Measurements from ENCODE around the gene AGMAT. TPM values are rescaled to one million over a fixed set of nuclear protein-coding genes. Genes with fewer than 3 reads are reported as not detected.

The AGMAT gene
- total and polyA plus RNA-seq, 2 donors from 2014 or later: 6.2 to 119 TPM

GRCh38 chr1:15624133-15624714 lies 39.4 kb upstream of the AGMAT start:
- Histone ChIP-seq H3K27me3 (ENCODE audit: control insufficient read depth, insufficient read depth, low read length) (no peaks in the 10 kb centered on the region), H3K27ac (ENCODE audit: low read depth in 2 of 2, low read length in 2 of 2) (no peak overlapping the region), H3K4me1 (ENCODE audit: control insufficient read depth in 2 of 3, insufficient read depth in 2 of 3, low read depth in 1 of 3, low read length in 3 of 3) (peaks cover 2 to 31% (median 14%) of the 10 kb centered on the region in 3 donors), H3K36me3 (ENCODE audit: control insufficient read depth in 2 of 3, insufficient read depth in 3 of 3, low read length in 3 of 3) (peaks cover 0 to 21% (median 7%) of the 10 kb centered on the region in 3 donors), H3K9ac (ENCODE audit: low read length in 3 of 3) (no peak overlapping the region), H3K4me3 (ENCODE audit: low read length in 3 of 3) (no peak overlapping the region), H3K9me3 (ENCODE audit: control insufficient read depth in 2 of 3, insufficient read depth in 1 of 3, low read length in 3 of 3) (no peaks in the 10 kb centered on the region)
- intact Hi-C loops (cut with DNase I): no loop called here
- TF ChIP-seq CTCF (IDR thresholded peaks at IDR 0.05; ENCODE audit: borderline replicate concordance, extremely low read depth, insufficient read depth): no peak
- no peak for DNase-seq
- no peak for FAIRE-seq

GRCh38 chr1:15623435-15623834 lies 38.6 kb upstream of the AGMAT start:
- H3K9ac ChIP-seq (ENCODE audit: low read length in 3 of 3): no peak overlapping the region
- H3K9me3 ChIP-seq (ENCODE audit: control insufficient read depth in 2 of 3, insufficient read depth in 1 of 3, low read length in 3 of 3): no peaks in the 10 kb centered on the region
- DNase-seq: no peak
- H3K27me3 ChIP-seq (ENCODE audit: control insufficient read depth, insufficient read depth, low read length): no peaks in the 10 kb centered on the region
- no peak for FAIRE-seq
- H3K4me1 ChIP-seq (ENCODE audit: control insufficient read depth in 2 of 3, insufficient read depth in 2 of 3, low read depth in 1 of 3, low read length in 3 of 3): peaks cover 2 to 31% (median 14%) of the 10 kb centered on the region in 3 donors
- peaks cover 0 to 15% (median 2%) of the 10 kb centered on the region in 3 donors for H3K36me3 ChIP-seq (ENCODE audit: control insufficient read depth in 2 of 3, insufficient read depth in 3 of 3, low read length in 3 of 3)
- no peak for TF ChIP-seq CTCF (IDR thresholded peaks at IDR 0.05; ENCODE audit: borderline replicate concordance, extremely low read depth, insufficient read depth)
- no peak overlapping the region for H3K27ac ChIP-seq (ENCODE audit: low read depth in 2 of 2, low read length in 2 of 2)
- intact Hi-C loops (cut with DNase I): no loop called here
- H3K4me3 ChIP-seq (ENCODE audit: low read length in 3 of 3): no peak overlapping the region

GRCh38 chr1:15622712-15623373 lies 38.0 kb upstream of the AGMAT start:
- intact Hi-C loops (cut with DNase I): no loop called here
- no peak for FAIRE-seq
- Histone ChIP-seq H3K9me3 (ENCODE audit: control insufficient read depth in 2 of 3, insufficient read depth in 1 of 3, low read length in 3 of 3) (no peaks in the 10 kb centered on the region), H3K36me3 (ENCODE audit: control insufficient read depth in 2 of 3, insufficient read depth in 3 of 3, low read length in 3 of 3) (peaks cover 0 to 11% (median 0%) of the 10 kb centered on the region in 3 donors), H3K27ac (ENCODE audit: low read depth in 2 of 2, low read length in 2 of 2) (no peak overlapping the region), H3K4me3 (ENCODE audit: low read length in 3 of 3) (no peak overlapping the region), H3K9ac (ENCODE audit: low read length in 3 of 3) (no peak overlapping the region), H3K4me1 (ENCODE audit: control insufficient read depth in 2 of 3, insufficient read depth in 2 of 3, low read depth in 1 of 3, low read length in 3 of 3) (peaks cover 2 to 26% (median 12%) of the 10 kb centered on the region in 3 donors), H3K27me3 (ENCODE audit: control insufficient read depth, insufficient read depth, low read length) (no peaks in the 10 kb centered on the region)
- DNase-seq: no peak
- no peak for TF ChIP-seq CTCF (IDR thresholded peaks at IDR 0.05; ENCODE audit: borderline replicate concordance, extremely low read depth, insufficient read depth)

Measured in kidney (tissue), 14 donors.